Measurements from ENCODE around the gene OPTC. TPM values are rescaled to one million over a fixed set of nuclear protein-coding genes. Genes with fewer than 3 reads are reported as not detected.

Gene OPTC
- total and polyA plus RNA-seq, 2 of the 8 experiments (the other 6 are each of a cell fraction or from before 2014, with no cell fraction given) = 1.1 to 4.0 TPM

- TF ChIP-seq CHD7 (IDR thresholded peaks at IDR 0.05; ENCODE audit: insufficient replicate concordance, low read length) (no peak), SUZ12 (IDR thresholded peaks at IDR 0.05; ENCODE audit: low read length) (no peak), E2F6 (IDR thresholded peaks at IDR 0.05) (no peak), MAFK (IDR thresholded peaks at IDR 0.05; ENCODE audit: low read depth, low read length) (no peak), CHD1 (IDR thresholded peaks at IDR 0.05; ENCODE audit: low read depth, low read length) (no peak), TAF1 (IDR thresholded peaks at IDR 0.05; ENCODE audit: low read depth, low read length) (no peak), FOSL1 (IDR thresholded peaks at IDR 0.05; ENCODE audit: insufficient read depth, low read depth, low read length) (no peak), SP4 (IDR thresholded peaks at IDR 0.05; ENCODE audit: low read length) (no peak), CEBPB (IDR thresholded peaks at IDR 0.05; ENCODE audit: low read depth, low read length) (no peak), BCL11A (IDR thresholded peaks at IDR 0.05; ENCODE audit: low read depth in 2 of 2, low read length in 2 of 2) (no peak), KDM4A (IDR thresholded peaks at IDR 0.05; ENCODE audit: low read depth, low read length, severe bottlenecking) (no peak)
These were observed 56.9 kb downstream of the OPTC start (continued) for GRCh38 chr1:203550846-203551245.
